HG02678 (cell line): ENCODE measurements around the gene GPC3.

Source experiments
- ATAC-seq: cut with Tn5 transposase; IDR thresholded peaks from one replicate; pipeline ENCODE4 v1.9.1; 2021; ENCODE audit warnings: mild to moderate bottlenecking, moderate library complexity; ENCODE audit not compliant: unreplicated experiment

GPC3 gene

GRCh38 chrX:133852837-133853356 lies 132.5 kb downstream of the GPC3 start:
- ATAC-seq, result no peak

GRCh38 chrX:133852401-133852800 lies 133.0 kb downstream of the GPC3 start:
- ATAC-seq, result no peak

- ATAC-seq, result no peak
Measured at GRCh38 chrX:133850399-133850798, 135.0 kb downstream of the GPC3 start.

- ATAC-seq, result no peak
Measured at GRCh38 chrX:133849676-133850075, 135.7 kb downstream of the GPC3 start.

GRCh38 chrX:133847340-133847994 lies 137.9 kb downstream of the GPC3 start:
- no peak for ATAC-seq

- no peak for ATAC-seq
Measured at GRCh38 chrX:133846311-133846710, 139.1 kb downstream of the GPC3 start.

GRCh38 chrX:133840415-133840814 lies 145.0 kb downstream of the GPC3 start:
- ATAC-seq, result no peak

GRCh38 chrX:133838761-133839676 lies 146.4 kb downstream of the GPC3 start:
- no peak for ATAC-seq

GRCh38 chrX:133837091-133837490 lies 148.3 kb downstream of the GPC3 start:
- no peak for ATAC-seq

- ATAC-seq, result no peak
Measured at GRCh38 chrX:133836561-133836960, 148.8 kb downstream of the GPC3 start.

- ATAC-seq, result no peak
Measured at GRCh38 chrX:133834771-133835170, 150.6 kb downstream of the GPC3 start.

- no peak for ATAC-seq
Measured at GRCh38 chrX:133819546-133819945, 165.8 kb downstream of the GPC3 start.

- no peak for ATAC-seq
Measured at GRCh38 chrX:133818019-133818418, 167.4 kb downstream of the GPC3 start.

GRCh38 chrX:133815496-133815895 lies 169.9 kb downstream of the GPC3 start:
- no peak for ATAC-seq

- ATAC-seq, result no peak
Measured at GRCh38 chrX:133813971-133814370, 171.4 kb downstream of the GPC3 start.

- no peak for ATAC-seq
Measured at GRCh38 chrX:133812402-133812801, 173.0 kb downstream of the GPC3 start.

GRCh38 chrX:133810925-133811324 lies 174.5 kb downstream of the GPC3 start:
- no peak for ATAC-seq

GRCh38 chrX:133804072-133804471 lies 181.3 kb downstream of the GPC3 start:
- ATAC-seq, result no peak

GRCh38 chrX:133796282-133796681 lies 189.1 kb downstream of the GPC3 start:
- ATAC-seq, result no peak

- ATAC-seq, result no peak
Measured at GRCh38 chrX:133794126-133794525, 191.3 kb downstream of the GPC3 start.

GRCh38 chrX:133793626-133794025 lies 191.8 kb downstream of the GPC3 start:
- no peak for ATAC-seq
